Neural progenitor cell (in vitro differentiated cells): ENCODE measurements around the gene S100PBP.

Source experiments
- EZH2 ChIP-seq: fragments of 200-600 bp; sonication (generic); IDR thresholded peaks from 2 replicates; pipeline ENCODE4 v1.6.1; 2017; ENCODE audit warnings: antibody characterized with exemption, mild to moderate bottlenecking, moderate library complexity
- EZH2phosphoT487 ChIP-seq: fragments of 200-600 bp; sonication (generic); IDR thresholded peaks from 2 replicates; pipeline ENCODE4 v1.6.1; 2017; ENCODE audit warnings: antibody characterized with exemption
- TF ChIP-seq, protein P1 (sequence below): fragments of 200-600 bp; sonication (generic); IDR thresholded peaks from 2 replicates; pipeline ENCODE4 v1.5.1; 2017; ENCODE audit warnings: antibody characterized with exemption, mild to moderate bottlenecking

DNA sequence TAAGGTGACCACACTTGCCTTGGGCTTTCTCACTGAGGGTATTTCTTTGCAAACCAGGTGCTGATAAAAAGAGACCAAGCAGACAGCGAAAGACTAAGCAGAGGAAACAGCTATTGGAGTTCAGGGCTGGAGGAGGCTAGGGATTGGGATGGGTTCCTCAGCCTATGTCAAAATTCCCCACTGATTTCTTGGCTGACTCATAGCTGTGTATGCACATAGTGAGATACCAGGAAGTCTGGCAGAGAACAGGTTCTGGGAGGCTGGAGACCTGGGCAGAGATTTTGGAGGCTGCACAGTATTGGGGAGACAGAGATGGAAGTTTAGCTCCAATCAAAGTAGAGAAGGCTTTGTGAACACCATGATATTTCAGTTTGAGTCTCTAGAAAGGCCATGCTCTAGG is 25.6 kb upstream of the S100PBP start:
- TF ChIP-seq, protein P1, sequence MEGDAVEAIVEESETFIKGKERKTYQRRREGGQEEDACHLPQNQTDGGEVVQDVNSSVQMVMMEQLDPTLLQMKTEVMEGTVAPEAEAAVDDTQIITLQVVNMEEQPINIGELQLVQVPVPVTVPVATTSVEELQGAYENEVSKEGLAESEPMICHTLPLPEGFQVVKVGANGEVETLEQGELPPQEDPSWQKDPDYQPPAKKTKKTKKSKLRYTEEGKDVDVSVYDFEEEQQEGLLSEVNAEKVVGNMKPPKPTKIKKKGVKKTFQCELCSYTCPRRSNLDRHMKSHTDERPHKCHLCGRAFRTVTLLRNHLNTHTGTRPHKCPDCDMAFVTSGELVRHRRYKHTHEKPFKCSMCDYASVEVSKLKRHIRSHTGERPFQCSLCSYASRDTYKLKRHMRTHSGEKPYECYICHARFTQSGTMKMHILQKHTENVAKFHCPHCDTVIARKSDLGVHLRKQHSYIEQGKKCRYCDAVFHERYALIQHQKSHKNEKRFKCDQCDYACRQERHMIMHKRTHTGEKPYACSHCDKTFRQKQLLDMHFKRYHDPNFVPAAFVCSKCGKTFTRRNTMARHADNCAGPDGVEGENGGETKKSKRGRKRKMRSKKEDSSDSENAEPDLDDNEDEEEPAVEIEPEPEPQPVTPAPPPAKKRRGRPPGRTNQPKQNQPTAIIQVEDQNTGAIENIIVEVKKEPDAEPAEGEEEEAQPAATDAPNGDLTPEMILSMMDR = no peak
- TF ChIP-seq EZH2 (no peak), EZH2phosphoT487 (no peak)
